OCI-LY7 (cell line): ENCODE results near the gene CHADL.

Experiments used
- EZH2phosphoT487 ChIP-seq: fragments of 200-600 bp; sonication (generic); IDR thresholded peaks from 2 replicates; pipeline ENCODE4 v1.6.1; 2018; ENCODE audit warnings: low read depth, borderline replicate concordance, mild to moderate bottlenecking, mixed run types, antibody characterized with exemption, low read length, moderate library complexity, mixed read lengths
- TF ChIP-seq, protein P1 (sequence below): fragments of 200-600 bp; sonication (generic); conservative IDR thresholded peaks from 2 replicates; pipeline ENCODE4 v1.5.1; 2014; ENCODE audit warnings: mild to moderate bottlenecking, antibody characterized with exemption, low read length, moderate library complexity, mixed read lengths

DNA sequence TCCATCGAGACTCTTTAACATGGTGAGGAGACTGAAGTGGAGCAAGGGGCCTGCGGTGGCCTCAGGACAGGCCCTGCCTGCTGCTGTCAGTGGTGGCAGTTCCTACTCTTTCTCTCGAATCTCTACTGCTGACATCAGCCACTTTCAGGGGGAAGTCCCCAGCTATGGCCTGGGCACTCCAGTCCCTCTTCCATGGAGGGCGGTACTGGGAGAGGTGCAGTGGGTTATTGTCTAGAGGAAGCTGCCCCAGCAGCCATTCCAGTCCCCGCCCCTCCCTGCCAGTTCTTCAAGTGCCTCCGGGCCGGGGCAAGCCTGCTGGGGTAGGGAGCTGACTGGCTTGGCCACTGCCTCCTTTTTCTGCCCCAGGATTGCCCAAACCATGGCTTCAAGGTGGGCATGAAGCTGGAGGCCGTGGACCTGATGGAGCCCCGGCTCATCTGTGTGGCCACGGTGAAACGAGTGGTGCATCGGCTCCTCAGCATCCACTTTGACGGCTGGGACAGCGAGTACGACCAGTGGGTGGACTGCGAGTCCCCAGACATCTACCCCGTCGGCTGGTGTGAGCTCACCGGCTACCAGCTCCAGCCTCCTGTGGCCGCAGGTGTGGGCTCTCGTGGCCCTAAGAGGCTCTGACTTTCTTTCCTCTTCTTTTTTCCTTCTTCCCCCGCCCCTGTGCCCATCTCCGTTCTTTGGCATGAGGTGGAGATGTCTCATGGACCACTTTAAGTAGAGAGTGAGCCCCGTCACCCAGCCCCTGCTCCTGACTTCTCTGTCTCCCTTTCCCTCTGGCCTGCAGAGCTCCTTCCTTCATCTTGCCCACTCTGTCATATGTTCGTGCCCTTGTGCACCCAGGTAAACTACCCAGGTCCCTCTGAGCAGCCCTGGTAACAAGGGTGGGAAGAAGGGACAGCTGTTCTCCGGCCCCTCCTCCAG lies 13.7 kb downstream of the CHADL start:
- TF ChIP-seq, protein P1, sequence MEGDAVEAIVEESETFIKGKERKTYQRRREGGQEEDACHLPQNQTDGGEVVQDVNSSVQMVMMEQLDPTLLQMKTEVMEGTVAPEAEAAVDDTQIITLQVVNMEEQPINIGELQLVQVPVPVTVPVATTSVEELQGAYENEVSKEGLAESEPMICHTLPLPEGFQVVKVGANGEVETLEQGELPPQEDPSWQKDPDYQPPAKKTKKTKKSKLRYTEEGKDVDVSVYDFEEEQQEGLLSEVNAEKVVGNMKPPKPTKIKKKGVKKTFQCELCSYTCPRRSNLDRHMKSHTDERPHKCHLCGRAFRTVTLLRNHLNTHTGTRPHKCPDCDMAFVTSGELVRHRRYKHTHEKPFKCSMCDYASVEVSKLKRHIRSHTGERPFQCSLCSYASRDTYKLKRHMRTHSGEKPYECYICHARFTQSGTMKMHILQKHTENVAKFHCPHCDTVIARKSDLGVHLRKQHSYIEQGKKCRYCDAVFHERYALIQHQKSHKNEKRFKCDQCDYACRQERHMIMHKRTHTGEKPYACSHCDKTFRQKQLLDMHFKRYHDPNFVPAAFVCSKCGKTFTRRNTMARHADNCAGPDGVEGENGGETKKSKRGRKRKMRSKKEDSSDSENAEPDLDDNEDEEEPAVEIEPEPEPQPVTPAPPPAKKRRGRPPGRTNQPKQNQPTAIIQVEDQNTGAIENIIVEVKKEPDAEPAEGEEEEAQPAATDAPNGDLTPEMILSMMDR, result no peak
- no peak for TF ChIP-seq EZH2phosphoT487
